ENCODE measurements around the gene SORCS2.

Gene SORCS2

GRCh38 chr4:7183161-7183560, 9.2 kb upstream of the SORCS2 start:
- FAIRE-seq = no peak
- DNase-seq (ENCODE audit: extremely low spot score, insufficient read length, low read depth) = no peak

GRCh38 chr4:7183780-7184460, 8.4 kb upstream of the SORCS2 start:
- FAIRE-seq = no peak
- DNase-seq (ENCODE audit: extremely low spot score, insufficient read length, low read depth) = no peak

- FAIRE-seq (no peak), DNase-seq (ENCODE audit: extremely low spot score, insufficient read length, low read depth) (no peak)
Observed at GRCh38 chr4:7185487-7186030, 6.8 kb upstream of the SORCS2 start.

DNA sequence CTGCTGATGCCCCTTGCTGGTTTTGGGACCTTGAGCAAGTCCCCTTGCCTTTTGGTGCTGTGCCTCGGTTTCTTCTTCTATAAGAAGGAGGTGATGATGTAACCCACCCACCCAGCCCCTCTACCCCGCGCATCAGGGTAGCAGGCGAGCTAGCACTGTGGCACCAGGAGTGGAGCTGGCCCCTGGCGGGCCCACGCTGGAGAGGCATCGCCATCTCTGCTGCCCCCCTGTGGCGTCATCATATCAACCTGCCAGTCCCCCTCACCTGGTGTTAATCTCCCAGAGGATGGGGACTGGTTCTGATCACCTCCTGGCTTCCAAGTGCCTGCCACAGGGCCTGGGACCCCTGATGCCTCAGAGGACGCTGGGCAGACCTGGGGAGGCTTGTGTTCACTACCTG, 6.3 kb upstream of the SORCS2 start:
- no peak for DNase-seq (ENCODE audit: extremely low spot score, insufficient read length, low read depth)

GRCh38 chr4:7186516-7187167, 5.7 kb upstream of the SORCS2 start:
- FAIRE-seq (no peak), DNase-seq (ENCODE audit: extremely low spot score, insufficient read length, low read depth) (no peak)

More for the DNA sequence above, 6.3 kb upstream of the SORCS2 start:
- FAIRE-seq = no peak

DNA sequence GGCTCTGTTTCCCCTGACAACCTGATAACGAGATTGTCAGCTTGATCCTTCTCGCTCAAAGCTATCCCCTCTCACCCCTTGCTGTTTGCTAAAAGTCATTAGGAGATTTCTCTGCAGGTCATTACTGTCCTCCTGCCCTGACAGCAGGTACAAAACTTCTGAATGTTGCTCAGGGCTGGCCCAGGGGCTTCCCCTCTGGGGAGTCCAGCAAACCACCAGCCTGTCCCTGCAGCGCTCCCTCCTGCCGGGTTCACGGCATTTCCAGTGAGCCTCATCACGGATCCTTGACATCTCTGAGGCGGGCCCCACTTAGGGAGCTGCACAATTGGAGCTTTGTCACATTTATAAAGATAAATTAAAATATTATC, 5.2 kb upstream of the SORCS2 start:
- no peak for DNase-seq (ENCODE audit: extremely low spot score, insufficient read length, low read depth)

DNA sequence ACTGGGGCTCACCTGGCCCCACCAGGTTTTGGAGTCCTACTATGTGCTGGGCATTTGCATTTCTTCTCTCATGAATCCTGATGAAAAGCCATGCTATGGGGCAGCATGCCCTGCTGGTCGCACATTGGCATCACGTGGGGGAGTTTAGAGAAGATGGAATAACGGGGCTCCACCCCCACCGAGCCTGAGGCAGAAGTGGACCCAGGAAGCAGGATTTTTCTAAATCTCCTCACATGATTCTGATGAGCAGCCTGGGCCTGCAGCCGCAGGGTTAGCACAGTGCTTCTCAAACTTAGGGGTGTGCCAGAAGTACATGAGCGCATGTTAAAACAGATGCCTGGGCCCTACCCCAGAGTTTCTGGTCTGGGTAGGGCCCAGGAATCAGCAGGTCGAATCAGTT, 4.6 kb upstream of the SORCS2 start:
- no peak for DNase-seq (ENCODE audit: extremely low spot score, insufficient read length, low read depth)
- FAIRE-seq = no peak

More for the DNA sequence above, 5.2 kb upstream of the SORCS2 start:
- no peak for FAIRE-seq

GRCh38 chr4:7189066-7189465, 3.3 kb upstream of the SORCS2 start:
- FAIRE-seq (no peak), DNase-seq (ENCODE audit: extremely low spot score, insufficient read length, low read depth) (no peak)

DNA sequence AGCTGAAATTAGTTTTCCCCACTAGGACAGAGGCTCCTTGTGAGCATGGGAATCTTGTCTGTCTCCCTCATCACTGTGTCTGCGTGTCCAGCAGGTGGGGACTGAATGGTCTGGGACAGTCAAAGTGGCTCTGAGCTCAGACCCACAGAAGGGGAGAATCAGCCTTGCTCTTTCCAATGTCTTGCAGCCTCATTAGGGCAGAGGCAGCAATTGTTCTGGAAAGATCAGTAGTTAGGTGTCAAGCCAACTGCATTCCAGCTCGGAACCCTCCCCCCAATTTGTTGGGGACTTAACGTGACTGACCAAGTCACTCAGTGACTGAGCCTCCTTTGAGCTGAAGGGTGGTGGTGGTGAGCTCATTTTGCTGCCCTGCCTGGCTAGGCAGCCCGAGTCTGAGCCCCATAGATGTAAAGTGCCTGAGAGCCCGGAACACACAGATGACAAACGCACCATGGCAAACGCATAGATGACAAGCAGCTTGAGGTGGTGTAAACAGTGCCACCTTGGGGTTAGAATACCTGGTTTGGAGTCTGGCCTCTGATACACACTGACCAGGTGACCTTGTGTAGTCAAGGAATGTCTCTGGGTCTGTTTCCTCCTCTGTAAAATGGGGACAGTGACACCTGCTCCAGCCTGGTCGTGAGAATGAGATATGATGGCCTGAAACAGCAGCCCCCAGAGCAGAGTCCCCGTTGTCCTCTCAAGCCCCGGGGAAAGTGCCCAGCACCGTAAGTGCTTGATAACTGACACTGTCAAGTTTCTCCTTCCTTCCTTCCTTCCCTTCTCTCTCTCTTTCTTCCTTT, 2.7 kb upstream of the SORCS2 start:
- FAIRE-seq = no peak
- no peak for DNase-seq (ENCODE audit: extremely low spot score, insufficient read length, low read depth)

DNA sequence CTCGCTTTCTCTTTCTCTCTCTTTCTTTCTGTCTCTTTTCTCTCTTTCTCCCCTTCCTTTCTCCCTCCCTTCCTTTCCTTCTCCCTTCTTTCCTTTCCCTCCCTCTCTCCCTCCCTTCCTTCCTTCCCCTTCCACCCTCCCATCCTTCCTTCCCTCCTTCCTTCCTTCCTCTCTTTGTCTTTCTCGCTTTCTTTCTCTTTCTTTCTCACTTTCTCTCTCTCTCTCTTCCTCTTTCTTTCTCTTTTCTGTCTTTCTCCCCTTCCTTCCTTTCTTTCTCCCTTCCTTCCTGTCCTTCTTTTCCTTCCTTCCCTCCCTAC, 2.1 kb upstream of the SORCS2 start:
- no peak for FAIRE-seq
- no peak for DNase-seq (ENCODE audit: extremely low spot score, insufficient read length, low read depth)

- FAIRE-seq (no peak), DNase-seq (ENCODE audit: extremely low spot score, insufficient read length, low read depth) (no peak)
Observed at GRCh38 chr4:7190691-7191545, 1.4 kb upstream of the SORCS2 start.

DNA sequence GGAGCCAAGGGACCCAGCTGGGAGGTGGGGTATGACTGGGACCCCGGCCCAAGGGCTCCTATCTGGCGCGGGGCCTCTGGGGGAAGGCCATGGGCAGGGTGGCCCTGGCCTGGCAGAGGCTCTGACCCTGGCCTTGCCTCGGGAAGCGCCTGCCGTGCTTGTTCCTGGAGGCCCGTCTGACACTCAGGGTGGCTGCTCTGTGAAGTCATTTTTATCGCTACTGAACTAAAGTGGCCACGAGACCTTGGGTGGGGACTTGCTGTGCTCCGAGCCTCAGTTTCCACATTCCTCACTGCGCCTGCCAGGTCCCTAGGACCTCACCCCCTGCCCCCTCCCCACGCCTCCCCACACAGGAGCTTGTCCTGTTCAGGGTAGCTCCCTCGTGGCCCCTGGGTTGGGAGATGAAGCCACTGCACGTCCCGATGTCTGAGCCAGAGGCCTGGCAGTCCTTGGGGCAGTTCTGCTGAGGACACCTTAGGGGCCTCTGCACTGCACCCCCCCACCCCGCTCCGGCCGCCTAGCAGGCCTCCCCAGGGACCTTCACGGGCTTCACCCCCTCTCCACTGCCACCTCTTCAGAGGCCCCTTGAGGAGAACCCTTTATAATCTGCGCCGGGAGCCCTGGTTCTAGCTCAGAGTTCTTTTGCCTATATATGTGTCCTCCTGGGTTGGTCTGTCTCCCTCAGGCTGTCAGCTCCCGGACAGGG, 639 bp upstream of the SORCS2 start:
- no peak for DNase-seq (ENCODE audit: extremely low spot score, insufficient read length, low read depth)
- no peak for FAIRE-seq

DNA sequence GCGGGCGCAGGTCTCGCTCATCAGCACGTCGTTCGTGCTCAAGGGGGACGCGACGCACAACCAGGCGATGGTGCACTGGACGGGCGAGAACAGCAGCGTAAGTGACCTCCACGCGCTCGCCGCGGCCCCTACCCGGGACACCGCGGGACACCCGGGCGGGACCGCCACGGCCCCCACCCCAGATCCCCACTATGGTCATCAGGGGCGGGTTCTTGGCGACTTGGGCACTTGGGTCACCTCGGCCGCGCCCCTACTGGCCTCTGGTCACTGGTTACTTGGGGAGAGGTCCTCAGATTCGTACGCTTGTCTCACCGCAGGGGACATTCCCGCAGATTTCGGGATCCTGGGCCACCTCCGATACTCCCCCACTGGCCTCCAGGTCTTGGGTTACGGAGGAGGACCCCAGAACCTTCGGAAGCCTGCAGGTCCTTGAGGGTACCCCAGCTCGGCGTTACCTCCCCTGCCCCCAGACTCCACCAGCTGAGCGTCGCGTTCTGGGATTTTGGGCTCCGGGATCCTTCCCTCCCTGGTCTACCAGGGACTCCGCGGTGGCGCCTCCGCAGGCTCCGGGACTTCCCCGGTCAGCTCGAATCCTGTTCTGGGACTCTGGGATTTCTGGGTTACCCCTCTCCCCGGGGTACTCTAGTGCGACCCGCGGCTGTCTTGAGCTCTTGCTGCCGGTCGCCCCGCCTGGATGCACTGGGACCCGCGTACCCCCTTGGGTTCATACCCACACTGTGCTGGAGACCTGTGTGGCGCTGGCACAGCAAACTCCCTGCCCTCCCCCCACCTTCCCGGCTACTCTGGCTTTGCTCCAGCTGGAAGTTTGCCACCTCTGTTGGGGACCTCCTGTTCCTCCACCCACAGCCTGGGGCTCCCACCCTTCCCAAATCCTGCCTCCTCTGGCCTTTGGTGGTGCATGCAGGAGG, 956 bp downstream of the SORCS2 start:
- no peak for DNase-seq (ENCODE audit: extremely low spot score, insufficient read length, low read depth)
- FAIRE-seq = no peak

- DNase-seq (ENCODE audit: extremely low spot score, insufficient read length, low read depth) (no peak), FAIRE-seq (no peak)
Observed at GRCh38 chr4:7194251-7195140, 2.2 kb downstream of the SORCS2 start.

DNA sequence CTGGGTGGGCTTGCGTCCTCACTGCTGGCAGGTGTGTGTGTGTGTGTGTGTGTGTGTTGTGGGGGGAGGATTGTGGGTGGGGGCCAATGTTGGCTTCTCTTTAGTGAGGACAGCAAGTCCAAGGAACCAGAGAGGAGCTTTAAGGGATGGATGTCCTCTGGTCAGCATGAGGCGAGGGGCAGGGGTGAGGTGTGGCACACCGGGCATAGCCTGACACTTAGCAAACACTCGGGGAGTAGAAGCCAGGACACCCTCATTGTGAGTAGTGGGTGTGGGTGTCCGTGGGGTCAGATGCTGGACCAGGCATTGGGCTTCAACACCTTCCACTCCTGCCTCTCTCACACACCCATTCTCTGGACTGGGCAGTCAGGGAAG, 2.8 kb downstream of the SORCS2 start:
- DNase-seq (ENCODE audit: extremely low spot score, insufficient read length, low read depth) = no peak
- no peak for FAIRE-seq

DNA sequence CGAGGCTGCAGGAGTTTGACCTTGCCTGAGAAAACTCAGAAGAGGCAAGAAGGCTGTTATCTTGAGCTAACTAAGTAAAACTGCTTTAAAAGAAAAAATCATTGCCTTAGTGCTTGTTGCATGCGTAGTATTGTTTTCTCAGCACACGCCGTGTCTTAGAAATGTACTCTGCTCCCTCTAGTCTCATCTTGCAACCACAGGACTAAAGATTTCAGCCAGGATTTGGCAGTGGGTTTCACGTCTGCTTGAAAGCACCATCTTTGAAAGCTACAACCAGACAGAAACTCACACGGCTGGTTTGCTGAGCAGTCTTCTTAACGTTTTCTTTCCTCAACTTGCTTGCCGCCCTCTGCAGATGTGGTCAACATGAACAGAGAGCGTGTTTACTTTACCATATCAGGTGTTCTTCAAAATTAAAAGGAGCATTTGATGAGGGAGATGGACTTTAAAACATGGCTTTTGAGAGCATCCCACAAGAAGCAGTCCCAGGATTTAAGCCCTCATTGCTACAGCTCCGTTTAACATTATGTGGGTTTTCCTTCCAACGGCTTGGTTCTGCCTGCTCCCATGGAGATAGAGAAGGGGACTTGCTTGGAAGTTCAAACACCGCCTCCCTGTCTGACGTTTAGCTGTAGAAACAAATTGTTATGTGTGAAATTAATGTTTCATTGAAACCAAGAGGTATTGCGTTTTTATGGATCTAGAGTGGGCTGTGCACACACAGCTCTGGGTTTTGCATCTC, 3.4 kb downstream of the SORCS2 start:
- FAIRE-seq = no peak
- DNase-seq (ENCODE audit: extremely low spot score, insufficient read length, low read depth) = no peak

- FAIRE-seq = no peak
- no peak for DNase-seq (ENCODE audit: extremely low spot score, insufficient read length, low read depth)
Observed at GRCh38 chr4:7196288-7196651, 3.9 kb downstream of the SORCS2 start.
